Lower leg skin (tissue), 4 donors: ENCODE results near the gene TMEM87A. TPM values are rescaled to one million over a fixed set of nuclear protein-coding genes. Genes with fewer than 3 reads are reported as not detected.
"Not testable (repeated sequence)": the region's sequence is repeated elsewhere in the genome, so short reads cannot be mapped to it uniquely, and the experiment has no call there.

Source experiments
- DNase-seq, 2 donors: peaks; one replicate each; pipeline ENCODE4 v3.0.0-alpha.2; 2019; ENCODE audit warnings: low spot score in 2 of 2
- H3K4me3 ChIP-seq: fragments of 200-600 bp; sonication (generic); 2 replicates; pipeline ENCODE4 v1.5.1; 2017; ENCODE audit warnings: mild to moderate bottlenecking, low read depth; ENCODE audit not compliant: poor library complexity, severe bottlenecking
- POLR2A ChIP-seq, 2 donors: fragments of 450-650 bp; IDR thresholded peaks; one replicate each; pipeline ENCODE4 v1.6.1; 2016 to 2017; ENCODE audit warnings: antibody characterized with exemption in 2 of 2, mild to moderate bottlenecking in 1 of 2, moderate library complexity in 1 of 2
- WGBS, 2 donors: methylation state at CpG; one replicate each; pipeline ENCODE4 v1.1.5; 2018; 5-methylcytosine and 5-hydroxymethylcytosine counted together
- intact Hi-C: fragments of 100-400 bp; cut with DNase I; formaldehyde crosslinking; loops from one replicate; pipeline ENCODE4 v1.15.0; 2023; ENCODE audit warnings: low total_unique reads
- total RNA-seq, 4 donors: library from RNA; depleted of rRNA; stranded (reverse); fragments of >200 nt; gene quantifications; one replicate each; pipeline ENCODE4 v1.1.0, GENCODE V29; 2016
- TF ChIP-seq, protein P1 (sequence below), 3 donors: fragments of 450-650 bp; IDR thresholded peaks; one replicate each; pipeline ENCODE4 v1.5.1; 2016; ENCODE audit warnings: antibody characterized with exemption in 3 of 3, mild to moderate bottlenecking in 3 of 3, moderate library complexity in 2 of 3

The TMEM87A gene, protein sequence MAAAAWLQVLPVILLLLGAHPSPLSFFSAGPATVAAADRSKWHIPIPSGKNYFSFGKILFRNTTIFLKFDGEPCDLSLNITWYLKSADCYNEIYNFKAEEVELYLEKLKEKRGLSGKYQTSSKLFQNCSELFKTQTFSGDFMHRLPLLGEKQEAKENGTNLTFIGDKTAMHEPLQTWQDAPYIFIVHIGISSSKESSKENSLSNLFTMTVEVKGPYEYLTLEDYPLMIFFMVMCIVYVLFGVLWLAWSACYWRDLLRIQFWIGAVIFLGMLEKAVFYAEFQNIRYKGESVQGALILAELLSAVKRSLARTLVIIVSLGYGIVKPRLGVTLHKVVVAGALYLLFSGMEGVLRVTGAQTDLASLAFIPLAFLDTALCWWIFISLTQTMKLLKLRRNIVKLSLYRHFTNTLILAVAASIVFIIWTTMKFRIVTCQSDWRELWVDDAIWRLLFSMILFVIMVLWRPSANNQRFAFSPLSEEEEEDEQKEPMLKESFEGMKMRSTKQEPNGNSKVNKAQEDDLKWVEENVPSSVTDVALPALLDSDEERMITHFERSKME
- total RNA-seq: 100 to 1,000 TPM in 2 of 4 donors, 10 to 100 TPM in 2; 86.9 to 110 (median 95.9) TPM

DNA sequence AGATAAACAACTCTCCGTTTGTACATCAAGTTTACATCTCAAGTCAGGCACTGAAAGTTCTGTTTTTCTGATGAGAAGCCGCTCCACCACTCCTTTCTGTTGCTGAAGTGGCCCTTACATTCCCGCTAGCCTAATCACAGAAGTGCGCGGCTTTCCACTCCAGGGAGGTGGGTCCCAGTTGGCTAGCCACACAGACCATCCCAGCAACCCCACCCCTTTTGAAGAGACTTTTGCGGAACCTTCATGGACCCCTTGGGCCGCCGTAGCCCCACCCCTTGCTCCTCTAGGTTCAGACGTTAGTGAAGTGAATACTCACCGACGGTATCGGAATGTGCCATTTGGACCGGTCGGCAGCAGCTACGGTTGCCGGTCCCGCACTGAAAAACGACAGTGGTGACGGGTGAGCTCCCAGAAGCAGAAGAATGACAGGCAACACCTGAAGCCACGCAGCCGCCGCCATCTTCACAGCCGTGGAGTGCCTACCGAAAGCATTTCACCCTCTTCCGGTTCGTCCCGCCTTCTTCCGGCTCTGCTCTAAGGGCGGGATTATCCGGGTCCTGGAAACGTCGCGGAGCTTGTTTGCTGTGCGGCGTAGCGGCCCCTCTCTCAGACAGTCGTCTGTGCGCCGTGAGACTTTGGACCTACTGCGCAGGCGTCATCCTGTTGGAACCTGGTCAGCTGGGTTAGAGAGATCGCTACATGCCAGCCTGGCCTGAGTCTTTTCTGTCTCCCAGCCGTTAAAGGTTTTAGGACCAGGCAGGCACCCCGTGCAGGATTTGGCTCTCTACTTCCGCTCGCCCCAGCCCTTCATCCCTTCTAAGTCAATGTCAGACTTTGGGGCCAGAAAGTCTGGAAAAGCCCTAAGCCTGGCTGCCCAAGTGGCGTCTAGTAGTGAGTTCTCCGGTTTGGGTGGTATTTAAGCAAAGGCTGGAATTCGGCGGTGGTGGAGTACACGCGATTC, at the start of gene TMEM87A, which contains the start of gene GANC:
Gene TMEM87A (minus strand): TSS at position 495 of the 961 bp plus-strand sequence. CDS start 35 bp downstream, at position 460.
Gene GANC (plus strand): TSS at position 263 of the 961 bp plus-strand sequence. CDS start 1,281 bp downstream, outside the sequence.
- DNase-seq: peak; percentile 98 to 99
- intact Hi-C loops: no loop called here
- 0% methylated on average over 40 to 52 of the region's 52 CpGs for WGBS, 2 donors
- TF ChIP-seq, protein P1, sequence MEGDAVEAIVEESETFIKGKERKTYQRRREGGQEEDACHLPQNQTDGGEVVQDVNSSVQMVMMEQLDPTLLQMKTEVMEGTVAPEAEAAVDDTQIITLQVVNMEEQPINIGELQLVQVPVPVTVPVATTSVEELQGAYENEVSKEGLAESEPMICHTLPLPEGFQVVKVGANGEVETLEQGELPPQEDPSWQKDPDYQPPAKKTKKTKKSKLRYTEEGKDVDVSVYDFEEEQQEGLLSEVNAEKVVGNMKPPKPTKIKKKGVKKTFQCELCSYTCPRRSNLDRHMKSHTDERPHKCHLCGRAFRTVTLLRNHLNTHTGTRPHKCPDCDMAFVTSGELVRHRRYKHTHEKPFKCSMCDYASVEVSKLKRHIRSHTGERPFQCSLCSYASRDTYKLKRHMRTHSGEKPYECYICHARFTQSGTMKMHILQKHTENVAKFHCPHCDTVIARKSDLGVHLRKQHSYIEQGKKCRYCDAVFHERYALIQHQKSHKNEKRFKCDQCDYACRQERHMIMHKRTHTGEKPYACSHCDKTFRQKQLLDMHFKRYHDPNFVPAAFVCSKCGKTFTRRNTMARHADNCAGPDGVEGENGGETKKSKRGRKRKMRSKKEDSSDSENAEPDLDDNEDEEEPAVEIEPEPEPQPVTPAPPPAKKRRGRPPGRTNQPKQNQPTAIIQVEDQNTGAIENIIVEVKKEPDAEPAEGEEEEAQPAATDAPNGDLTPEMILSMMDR (IDR thresholded peaks at IDR 0.05): no peak
- peak in 1 of 2 donors; percentile 35 for TF ChIP-seq POLR2A (IDR thresholded peaks at IDR 0.05)
- H3K4me3 ChIP-seq: peak within 1 kb of the TSS; percentile 60

DNA sequence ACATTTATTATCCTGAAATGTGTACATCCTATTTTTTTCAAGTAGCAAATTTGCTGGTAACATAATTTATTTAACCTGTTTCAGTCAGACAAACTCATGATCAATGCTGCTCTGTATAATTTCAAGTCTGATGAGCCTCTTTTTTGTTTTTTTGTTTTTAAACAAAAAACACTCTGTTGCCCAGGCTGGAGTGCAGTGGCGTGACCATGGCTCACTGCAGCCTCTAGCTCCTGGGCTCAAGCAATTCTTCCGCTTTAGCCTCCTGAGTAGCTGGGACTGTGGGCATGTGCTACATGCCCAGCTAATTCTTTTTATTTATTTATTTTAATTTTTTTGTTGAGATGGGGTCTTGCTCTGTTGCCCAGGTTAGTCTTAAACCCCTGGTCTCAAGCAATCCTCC, 46.0 kb upstream of the TMEM87A start:
- intact Hi-C loops: no loop called here
- no peak overlapping the region for H3K4me3 ChIP-seq
- no peak for TF ChIP-seq POLR2A (IDR thresholded peaks at IDR 0.05)
- WGBS, 2 donors: 96% methylated on average over 2 of the region's 2 CpGs
- no peak for DNase-seq

GRCh38 chr15:42316282-42316805, 43.1 kb upstream of the TMEM87A start:
- DNase-seq, H3K4me3 ChIP-seq, intact Hi-C loops: not testable (repeated sequence)
- 68% methylated on average over 11 of the region's 11 CpGs for whole genome bisulfite sequencing, 2 donors

DNA sequence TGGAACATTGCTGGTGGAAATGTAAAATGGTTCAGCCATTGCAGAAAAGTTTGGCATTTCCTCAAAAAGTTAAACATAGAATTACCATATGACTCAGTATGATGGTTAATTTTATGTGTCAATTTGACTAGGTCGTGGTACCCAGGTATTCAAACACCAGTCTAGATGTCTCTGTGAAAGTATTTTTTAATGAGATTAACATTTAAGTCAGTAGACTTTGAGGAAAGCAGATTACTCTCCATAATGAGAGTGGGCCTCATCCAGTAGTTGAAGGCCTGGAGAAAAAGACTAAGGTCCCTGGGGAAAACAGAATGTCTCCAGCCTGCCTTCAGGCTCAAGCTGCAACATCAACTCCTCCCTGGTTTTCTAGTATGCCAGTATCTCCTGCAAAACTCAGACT, 42.3 kb upstream of the TMEM87A start:
- WGBS, 2 donors: 52 to 63% methylated on average over 1 of the region's 1 CpG
- TF ChIP-seq, protein P1 (IDR thresholded peaks at IDR 0.05): no peak
- no peak for TF ChIP-seq POLR2A (IDR thresholded peaks at IDR 0.05)
- no peak for DNase-seq
- intact Hi-C loops: no loop called here
- H3K4me3 ChIP-seq: no peak overlapping the region

DNA sequence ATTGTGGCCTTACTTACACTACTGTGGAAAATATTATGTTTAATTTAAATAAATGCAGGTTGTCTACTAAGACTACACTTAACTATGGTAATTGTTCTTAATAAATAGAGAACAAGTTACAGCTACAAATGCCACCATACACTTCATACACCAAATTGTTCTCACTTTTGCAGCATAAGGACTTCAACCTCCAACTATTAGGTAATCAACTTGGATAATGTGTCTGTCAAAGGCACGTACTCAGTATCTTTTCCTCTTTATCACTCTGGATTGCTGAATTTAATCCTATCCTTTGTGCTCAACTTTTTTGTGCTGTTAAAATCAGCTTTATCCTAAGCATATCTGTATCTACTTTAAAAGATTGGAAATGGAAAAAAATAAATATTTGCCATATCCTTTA, 41.6 kb upstream of the TMEM87A start:
- intact Hi-C loops: no loop called here

GRCh38 chr15:42313463-42313862, 40.2 kb upstream of the TMEM87A start:
- intact Hi-C loops: no loop called here
- TF ChIP-seq, protein P1 (IDR thresholded peaks at IDR 0.05): no peak
- no peak for TF ChIP-seq POLR2A (IDR thresholded peaks at IDR 0.05)
- no peak overlapping the region for H3K4me3 ChIP-seq
- DNase-seq: no peak
- WGBS, 2 donors: 37 to 50% methylated on average over 3 of the region's 3 CpGs

More for the DNA sequence above, 41.6 kb upstream of the TMEM87A start:
- WGBS, 2 donors: 91 to 96% methylated on average over 1 of the region's 1 CpG
- TF ChIP-seq, protein P1 (IDR thresholded peaks at IDR 0.05): no peak
- TF ChIP-seq POLR2A (IDR thresholded peaks at IDR 0.05): no peak
- no peak overlapping the region for H3K4me3 ChIP-seq
- DNase-seq: no peak
